ENCODE results near the gene HCN4.
"Not testable (repeated sequence)": the region's sequence is repeated elsewhere in the genome, so short reads cannot be mapped to it uniquely, and the experiment has no call there.

HCN4 gene

DNA sequence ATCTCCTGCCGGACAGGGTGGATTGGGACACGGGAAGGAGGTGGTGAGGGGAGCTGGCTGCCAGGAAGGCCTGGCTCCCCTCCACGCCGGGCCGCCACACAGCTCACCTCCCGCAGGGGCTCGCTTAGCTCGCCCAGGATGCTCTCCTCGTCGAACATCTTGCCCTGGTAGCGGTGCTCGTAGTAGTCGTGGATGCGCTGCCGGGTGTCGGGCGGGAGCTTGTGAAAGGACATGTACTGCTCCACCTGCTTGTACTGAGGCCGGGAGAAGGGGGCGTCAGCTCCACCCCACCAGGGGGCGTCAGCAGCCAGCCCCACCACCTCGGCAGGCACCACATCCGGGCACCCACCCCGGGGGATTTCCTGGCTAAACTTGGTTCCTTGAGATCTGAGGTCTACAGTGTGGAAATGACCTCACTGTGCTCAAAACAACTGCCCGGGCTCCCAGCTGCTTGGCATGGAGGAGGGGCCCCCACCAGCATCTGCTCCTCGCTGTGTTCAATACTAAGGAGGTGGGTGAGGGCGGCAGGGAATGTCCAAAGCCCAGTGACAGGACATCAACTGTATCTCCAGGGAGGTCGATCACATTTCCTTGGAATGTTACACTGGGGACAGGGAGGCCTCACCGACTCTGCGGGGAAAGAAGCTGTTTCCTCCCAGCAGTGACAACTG is 43.4 kb downstream of the HCN4 start:
- DNase-seq (ENCODE audit: low spot score), result no peak

DNA sequence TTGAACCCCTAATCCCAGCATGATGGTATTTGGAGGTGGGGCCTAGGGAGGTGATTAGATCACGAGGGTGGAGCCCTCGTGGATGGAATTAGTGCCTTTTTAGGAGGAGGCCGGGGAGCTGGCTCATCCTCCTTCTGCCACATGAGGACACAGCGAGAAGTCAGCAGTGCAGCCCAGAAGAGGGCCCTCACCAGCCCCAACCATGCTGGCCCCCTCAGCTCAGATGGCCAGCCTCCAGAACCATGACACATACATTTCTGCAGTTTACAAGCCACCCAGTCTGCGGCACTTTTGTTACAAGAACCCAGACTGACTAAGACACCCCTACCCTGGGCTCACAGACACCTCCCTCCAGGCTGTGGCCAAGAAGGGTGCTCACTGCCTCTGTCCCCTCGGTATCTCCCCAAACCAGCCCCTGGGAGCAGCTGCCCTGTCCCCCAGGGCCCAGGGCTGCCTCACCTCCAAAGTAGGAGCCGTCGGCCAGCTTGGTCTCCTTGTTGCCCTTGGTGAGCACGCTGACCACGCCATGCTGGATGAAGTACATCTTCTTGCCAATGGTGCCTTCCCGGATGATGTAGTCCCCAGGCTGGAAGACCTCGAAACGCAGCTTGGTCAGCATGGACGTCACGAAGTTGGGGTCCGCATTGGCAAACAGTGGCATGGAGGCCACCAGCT is 44.1 kb downstream of the HCN4 start:
- no peak for DNase-seq (ENCODE audit: low spot score)

DNA sequence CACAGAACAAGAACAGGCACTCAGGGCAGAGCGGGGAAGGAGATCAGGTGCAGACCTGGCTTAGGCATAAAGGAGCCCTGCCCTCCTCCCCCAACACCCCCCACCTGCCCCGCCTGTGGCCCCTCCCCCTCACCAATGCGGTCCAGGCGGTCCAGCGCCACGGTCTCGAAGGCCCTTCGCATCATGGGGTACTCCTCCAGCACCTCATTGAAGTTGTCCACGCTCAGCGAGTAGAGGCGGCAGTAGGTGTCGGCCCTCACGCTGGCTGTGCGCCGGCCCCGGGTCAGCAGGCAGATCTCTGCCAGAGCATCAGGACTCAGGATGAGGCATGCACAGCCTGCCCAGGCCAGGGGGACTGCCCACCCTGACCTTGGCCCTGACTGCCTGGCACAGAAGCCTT is 44.8 kb downstream of the HCN4 start:
- DNase-seq (ENCODE audit: low spot score), result no peak

DNA sequence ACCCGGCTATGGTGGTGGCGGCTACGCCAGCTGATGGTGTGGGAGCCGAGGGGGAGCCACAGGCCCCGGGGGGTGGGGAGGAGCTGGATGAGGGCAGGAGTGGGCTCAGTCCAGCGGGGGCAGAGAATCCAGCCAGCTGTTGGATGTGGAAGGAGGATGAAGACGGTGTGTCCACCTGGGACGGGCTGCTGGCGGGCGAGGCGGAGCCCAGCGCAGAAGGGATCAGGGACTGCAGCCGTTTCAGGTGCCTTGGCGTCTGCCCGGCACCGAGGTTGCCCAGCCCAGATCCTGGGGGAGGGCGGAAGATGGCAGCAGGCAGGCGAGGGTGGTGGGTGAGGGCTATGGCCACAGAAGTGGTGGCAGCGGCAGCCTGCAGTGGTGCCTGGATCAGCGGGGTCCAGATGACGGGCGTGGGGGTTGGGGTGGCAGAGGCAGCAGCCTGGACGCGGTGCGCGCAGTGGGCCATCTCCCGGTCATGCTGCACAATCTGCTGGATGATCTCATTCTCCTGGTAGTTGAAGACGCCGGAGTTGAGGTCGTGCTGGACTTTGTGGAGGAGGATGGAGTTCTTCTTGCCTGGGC is 45.3 kb downstream of the HCN4 start:
- no peak for DNase-seq (ENCODE audit: low spot score)

DNA sequence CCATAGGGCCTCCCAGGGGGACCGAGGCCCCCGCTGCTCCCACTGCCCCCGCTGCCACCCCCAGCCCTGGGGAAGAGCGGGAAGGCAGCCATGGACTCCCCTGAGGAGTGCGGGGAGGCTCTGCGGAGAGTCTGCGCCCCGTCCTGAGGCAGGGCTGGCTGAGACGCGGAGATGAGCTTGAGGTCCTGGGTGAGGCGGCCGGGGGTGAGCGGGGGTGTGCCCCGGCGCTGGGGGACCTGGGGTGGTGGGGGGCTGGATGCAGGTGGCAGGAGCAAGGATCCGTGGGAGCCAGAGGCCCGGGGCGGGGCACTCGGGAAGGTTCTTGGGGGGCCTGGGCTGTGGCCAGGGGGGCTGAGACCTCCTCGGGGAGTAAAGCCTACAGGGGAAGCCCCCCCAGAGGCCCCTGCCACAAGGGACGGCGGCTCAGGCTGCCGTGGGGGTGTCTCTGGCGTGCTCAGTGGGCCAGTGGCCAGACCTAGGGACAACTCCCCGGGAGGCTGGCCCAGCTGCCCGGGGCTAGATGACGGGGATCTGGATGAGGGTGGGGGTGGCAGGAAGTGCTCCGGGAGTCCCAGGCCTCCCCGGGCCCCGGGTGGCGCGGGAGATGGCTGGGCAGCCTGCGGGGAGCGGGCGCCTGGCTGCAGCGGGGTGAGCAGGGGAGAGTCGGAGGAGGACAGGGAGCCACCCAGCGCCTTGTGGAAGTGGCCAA is 45.9 kb downstream of the HCN4 start:
- DNase-seq (ENCODE audit: low spot score), result no peak

DNA sequence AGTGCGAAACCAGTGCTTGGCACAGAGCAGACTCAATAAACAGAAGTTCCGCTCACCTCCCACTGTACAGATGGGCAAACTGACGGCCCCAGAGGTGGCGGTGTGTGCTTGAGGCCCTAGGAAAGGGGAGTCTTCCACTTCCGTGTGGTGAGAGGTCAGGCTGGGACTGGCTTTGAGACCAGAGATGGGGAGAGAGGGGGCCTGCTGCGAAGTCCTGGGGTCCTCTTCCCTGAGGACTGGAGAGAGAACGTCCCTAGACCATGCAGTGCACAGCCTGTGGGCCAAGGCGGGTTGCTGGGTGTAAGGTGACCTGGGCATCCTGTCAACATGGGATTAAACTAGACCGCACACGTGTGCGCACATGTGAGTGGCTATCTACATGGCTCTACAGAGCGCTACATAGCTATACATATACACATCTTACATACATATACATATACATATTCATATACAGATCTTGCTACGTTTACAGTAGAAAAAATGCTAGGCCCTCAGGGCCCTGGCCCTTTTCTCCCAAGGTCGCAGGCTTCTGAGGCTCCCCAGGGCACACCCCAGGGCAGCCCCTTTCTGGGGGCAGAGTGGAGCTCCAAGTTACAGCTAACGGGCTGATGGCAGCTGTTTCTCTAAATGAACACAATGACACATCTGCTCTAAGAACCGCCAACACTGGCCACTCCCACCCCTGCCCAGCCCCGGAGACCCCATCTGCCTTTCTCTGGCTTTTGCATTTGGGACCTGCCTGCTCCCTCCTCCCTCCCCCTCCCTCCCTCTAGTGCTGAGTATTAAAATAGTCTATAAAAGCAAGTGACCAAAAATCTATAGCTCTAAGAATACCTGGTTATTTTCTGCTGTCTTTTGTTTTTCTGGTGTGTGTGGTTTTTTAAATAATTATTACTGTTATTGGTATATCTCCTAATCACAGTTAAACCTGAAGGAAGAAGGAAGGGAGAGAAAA is 47.0 kb downstream of the HCN4 start:
- no peak for DNase-seq (ENCODE audit: low spot score)

DNA sequence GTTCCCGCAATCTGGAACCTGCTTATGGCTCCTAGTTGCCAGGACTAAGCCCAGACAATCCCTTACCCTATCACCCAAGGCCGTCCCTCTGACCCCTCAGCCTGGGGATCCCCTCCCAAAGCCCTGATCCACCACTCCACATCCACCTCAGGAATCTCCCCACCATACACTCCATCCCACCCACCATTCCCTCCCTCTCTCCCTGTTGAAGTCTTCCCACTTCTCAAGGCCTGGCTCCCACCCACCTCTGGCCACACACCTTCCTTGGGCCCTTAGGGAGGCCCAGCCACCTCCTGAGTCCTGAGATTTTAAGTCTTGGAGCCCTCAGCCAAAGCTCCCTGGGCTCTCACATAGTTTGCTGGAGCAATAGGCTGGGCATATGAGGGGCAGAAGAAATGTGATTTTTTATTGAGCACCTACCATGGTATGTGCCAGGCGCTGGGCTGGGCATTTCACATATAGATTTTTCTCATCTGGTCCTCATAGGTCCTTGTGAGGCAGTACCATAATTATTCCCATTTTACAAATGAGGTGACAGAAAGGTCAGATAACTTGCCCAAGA is 48.1 kb downstream of the HCN4 start:
- no peak for DNase-seq (ENCODE audit: low spot score)

DNA sequence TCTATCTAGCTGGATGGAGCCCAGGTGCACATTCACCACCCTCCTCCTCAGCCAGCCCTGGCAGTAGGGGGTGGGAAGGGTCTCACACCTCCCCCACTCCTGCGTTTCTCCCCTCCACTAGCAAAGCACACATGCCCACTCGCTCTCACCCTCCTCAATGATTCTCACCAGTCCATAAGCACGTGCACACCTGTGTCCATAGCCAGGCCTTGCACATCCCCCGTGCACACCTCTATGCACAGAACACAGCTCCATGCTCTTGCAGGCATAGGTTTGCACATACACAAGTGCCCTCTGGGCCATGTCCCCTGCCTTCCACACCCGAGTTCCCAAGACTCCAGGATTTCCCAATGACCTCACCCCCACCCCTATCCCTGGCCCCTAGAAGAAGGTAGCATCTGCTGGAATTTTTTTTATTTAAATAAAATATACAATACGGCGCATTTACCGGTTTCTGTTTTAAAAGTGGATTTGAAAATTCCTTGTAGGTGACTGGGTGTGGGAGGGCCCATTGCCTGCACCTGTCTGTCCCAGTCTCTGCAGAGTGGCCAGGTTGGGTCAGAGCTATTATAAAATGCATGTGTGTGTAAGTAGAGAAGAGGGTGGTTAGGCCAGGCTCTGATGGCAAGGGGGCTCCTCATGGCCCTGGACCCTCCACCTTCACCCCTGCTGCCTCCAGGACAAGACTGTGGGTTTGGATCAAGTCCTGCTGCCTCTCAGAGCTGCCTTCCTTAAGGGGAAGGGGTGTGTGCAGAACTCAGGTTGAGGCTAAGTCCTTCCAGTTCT is 49.1 kb downstream of the HCN4 start:
- no peak for DNase-seq (ENCODE audit: low spot score)

DNA sequence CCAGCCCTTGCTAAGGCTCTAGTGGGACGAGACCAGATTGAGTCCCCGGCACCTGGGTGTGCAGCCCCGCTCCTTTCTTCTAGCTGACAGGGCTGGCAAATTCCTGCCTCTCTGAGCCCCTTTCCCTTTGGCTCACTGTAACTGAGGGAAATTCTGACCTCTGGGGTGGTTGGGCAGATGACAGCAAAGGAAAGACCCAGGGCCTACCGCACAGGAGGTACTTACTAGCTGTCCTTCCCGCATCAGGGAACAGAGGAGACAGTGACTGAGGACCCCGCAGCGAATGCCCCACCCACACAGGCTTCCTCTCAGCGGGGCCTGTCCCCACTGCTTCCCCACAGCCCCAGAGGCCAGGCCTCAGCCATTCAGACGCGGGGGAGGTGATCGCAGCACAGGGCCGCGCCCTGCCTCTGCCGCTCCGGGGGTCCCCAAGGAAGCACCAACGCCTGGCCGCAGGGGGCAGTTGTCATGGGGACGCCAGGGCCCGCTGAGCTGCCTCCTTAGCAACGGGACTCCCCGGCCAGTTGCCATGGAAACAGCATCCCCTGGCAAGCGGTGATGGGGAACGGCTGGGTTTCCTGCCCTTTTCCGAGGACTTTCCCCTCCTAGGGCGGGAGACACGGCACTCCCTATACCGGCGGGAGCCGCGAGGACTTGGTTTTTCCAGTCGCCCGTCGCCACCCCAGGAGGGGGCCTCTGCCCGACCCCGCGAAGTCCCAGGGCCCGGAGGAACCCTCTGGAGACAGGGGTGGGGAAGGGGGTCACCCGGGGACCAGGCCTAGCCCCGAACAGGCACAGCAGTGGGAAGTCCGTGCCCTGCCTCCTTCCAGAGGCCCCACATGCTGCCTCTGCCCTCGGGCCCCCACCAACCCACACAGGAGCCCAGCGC is 50.1 kb downstream of the HCN4 start:
- peak; percentile 35 for DNase-seq (ENCODE audit: low spot score)

DNA sequence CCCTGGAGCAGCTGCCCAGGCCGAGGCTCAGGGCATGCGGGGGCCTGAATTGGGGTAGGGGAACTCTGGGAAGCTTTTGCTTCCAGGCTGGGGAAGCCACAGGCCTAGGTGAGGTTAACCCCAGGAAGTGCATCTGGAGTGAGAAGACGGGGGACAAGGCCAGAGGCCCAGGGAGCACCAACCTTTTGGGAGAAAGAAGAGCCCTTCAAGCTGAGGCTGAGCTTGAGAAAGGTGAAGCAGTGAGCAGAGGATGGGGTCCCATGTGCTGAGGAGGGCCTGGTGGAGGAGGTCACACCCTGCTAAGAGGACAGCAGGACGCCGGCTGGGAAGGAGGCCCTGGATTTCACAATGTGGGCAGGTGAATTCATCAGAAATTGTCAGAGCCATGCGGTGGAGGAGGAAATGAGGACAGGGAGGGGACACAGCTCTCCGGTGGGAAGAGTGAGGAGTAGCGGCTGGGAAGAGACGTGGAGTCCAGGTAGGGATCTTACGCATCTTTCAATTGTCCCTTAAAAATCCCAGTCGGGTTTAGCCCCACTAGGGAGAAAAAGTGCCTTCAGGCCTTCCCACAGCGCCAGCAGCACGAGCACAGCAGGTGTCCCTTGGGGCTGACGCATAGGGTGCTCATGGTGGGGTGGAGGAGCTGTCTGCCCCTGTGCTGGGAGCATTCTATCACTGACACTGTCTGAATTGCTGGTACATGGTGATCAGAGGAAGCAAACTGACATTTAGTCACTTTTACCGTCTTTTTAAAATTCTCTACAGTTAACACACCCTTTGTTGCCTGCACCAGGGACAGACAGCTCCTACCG is 50.9 kb downstream of the HCN4 start:
- peak; percentile 27 for DNase-seq (ENCODE audit: low spot score)

DNA sequence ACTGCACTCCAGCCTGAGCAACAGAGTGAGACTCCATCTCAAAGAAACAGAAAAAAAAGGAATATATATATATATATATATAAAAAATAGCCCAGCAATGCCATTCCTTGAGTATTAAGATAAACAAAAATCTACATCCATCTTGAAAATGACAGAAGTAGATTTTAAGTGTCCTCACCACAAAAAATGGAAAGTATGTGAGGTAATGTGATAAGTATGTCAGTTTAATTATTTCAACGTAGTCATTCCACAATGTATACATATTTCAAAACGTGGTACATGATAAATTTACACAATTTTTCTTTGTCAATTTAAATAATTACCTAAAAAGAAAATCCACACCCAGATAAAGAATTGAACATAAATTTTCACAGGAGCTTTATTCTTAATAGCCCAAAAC is 54.9 kb downstream of the HCN4 start:
- DNase-seq (ENCODE audit: low spot score), result no peak

DNA sequence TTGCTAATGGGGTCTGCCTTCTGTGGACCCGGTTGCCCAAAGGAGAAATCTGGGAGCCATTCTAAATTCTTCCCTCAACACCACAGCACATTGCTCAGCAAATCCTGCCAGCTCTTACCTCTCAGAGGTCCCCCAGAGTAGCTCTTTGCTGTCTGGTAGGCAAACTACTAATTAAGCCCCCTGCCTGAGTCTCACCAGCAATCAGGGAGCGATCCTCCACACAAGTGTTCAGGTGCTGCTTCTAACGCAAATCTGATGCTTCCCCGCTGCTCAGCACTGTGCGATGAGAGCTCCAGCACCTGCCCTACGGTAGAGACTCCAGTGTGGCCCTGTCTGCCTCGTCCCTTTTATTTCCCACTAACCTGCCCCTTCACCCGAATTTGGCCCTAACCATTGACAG is 60.5 kb downstream of the HCN4 start:
- DNase-seq (ENCODE audit: low spot score), result no peak

DNA sequence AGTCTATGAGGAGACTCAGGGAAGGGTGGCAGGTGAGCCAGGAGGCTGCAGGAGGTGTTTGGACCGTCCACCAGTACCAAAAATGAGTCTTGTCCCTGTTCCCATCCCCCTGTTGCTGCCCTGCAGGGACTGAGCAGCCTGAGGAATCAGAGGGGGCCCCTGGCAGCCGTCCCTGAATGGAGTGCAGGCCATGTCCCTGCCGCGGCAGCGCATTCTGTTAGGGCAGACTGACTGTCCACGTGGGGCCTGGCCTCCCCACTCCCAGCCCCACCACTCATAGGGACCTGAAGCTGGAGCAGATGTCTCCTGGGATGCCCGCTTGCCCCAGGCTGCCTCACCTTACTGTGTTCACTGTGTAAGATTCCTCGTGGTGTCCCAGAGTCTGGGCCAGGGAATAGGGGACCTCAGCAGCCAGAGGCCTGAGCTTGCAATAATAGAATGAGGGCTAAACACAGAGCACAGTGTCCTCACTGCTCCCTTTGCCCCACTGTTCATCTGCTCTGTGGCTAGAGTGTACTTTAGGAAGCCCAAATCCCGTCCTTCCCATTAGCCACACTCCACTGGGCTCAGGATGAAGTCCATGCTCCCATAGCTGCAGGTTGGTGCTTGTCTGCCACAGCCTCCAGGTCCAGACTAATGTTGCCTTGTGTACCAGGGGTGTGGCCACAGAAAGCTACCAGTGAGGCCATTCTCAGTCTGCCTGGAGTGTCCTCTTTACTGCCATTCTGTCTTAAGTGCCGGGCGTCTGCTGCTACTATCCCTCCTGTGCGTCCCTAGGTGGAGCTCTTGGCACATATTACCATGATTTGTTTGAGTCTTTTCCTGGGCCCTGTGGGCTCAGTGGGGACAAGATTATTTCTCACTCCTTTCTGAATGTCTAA is 63.2 kb downstream of the HCN4 start:
- DNase-seq (ENCODE audit: low spot score), result peak; percentile 74

DNA sequence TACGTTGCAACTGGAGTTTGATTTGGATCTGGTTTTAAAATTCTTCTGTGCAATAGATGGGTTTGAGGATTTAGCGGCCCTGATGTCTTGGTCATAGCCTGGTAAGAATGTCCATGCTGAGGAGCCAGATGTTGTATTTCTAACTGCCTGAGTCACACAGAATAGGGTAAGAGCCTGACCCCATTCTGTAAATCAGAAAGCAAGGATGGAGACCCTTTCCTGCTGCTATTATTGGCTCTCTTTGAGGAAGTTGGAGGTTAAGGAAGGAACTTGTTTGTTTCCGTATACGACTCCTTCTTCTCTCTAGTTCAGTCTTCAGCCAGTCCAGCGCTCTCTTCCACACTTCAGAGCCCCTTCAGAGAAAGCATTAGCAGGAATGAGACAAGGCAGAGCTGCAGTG is 65.1 kb downstream of the HCN4 start:
- no peak for DNase-seq (ENCODE audit: low spot score)

DNA sequence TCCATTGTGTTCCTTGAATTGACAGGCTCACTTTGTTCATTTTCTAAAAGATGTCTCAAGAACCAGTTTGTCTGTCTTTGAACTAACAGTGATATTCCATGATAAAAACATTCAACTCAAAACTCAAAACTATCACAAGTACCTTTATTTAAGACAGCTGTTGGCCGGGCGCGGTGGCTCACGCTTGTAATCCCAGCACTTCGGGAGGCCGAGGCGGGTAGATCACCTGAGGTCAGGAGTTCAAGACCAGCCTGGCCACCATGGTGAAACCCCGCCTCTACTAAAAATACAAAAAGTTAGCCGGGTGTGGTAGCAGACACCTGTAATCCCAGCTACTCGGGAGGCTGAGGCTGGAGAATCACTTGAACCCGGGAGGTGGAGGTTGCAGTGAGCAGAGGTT is 68.5 kb downstream of the HCN4 start:
- not testable (repeated sequence) for DNase-seq (ENCODE audit: low spot score)

DNA sequence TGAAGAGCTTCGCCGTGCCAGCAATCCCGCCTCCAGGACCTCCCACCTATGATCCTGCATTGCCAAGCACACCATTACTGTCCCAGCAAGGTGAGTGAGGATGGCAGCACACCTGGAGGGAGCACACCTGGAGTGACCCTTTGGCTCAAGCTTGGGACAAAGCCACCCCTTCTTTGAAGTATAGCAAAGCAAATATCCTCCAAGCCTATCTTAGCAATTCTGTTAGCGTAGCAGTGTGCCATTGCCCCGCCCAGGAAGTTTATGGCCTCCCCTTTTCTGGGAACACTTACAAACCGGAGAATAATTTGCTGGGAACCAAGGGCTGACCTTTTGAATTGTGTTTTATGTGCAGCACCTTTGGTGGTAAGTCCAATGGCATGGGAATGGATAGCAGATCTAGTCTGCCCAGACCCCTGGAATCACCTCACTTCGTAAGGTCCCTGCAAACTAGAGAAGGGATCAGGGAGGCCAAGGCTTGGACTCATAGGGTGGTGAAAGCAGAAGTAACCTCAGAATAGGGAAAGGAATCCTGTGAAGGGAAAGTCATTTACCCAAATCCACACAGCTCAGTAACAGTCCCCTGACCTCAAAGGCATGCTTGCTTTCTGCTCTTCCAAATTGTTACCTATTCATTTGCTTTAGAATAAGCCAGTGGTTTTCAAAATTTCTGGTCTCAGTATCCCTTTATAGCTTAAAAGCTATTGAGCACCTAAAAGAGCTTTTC is 70.1 kb downstream of the HCN4 start:
- no peak for DNase-seq (ENCODE audit: low spot score)
